ENCODE measurements around the gene MAPK1.
"Not testable (repeated sequence)": the region's sequence is repeated elsewhere in the genome, so short reads cannot be mapped to it uniquely, and the experiment has no call there.

MAPK1 gene

DNA sequence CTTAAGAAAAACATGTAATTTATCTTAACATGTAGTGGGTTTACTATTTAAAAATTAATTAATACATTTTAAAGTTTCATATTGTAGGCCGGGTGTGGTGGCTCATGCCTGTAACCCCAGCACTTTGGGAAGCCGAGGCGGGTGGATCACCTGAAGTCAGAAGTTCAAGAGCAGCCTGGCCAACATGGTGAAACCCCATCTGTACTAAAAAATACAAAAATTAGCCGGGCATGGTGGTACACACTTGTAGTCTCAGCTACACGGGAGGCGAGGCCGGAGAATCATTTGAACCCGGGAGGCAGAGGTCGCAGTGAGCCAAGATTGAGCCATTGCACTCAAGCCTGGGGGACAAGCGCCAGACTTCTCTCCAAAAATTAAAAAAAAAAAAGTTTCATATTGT, 73.7 kb downstream of the MAPK1 start:
- not testable (repeated sequence) for H3K9me3 ChIP-seq (ENCODE audit: insufficient read depth, low read depth, low read length); H3K4me3 ChIP-seq (ENCODE audit: low read length); H3K27ac ChIP-seq (ENCODE audit: low read length); H3K9ac ChIP-seq (ENCODE audit: low read depth, low read length); H3K4me1 ChIP-seq (ENCODE audit: insufficient read depth, low read length); H3K27me3 ChIP-seq (ENCODE audit: insufficient read depth, low read length)
- H3K36me3 ChIP-seq (ENCODE audit: insufficient read depth, low read depth, low read length) = peaks cover 56% of the 10 kb centered on the region

DNA sequence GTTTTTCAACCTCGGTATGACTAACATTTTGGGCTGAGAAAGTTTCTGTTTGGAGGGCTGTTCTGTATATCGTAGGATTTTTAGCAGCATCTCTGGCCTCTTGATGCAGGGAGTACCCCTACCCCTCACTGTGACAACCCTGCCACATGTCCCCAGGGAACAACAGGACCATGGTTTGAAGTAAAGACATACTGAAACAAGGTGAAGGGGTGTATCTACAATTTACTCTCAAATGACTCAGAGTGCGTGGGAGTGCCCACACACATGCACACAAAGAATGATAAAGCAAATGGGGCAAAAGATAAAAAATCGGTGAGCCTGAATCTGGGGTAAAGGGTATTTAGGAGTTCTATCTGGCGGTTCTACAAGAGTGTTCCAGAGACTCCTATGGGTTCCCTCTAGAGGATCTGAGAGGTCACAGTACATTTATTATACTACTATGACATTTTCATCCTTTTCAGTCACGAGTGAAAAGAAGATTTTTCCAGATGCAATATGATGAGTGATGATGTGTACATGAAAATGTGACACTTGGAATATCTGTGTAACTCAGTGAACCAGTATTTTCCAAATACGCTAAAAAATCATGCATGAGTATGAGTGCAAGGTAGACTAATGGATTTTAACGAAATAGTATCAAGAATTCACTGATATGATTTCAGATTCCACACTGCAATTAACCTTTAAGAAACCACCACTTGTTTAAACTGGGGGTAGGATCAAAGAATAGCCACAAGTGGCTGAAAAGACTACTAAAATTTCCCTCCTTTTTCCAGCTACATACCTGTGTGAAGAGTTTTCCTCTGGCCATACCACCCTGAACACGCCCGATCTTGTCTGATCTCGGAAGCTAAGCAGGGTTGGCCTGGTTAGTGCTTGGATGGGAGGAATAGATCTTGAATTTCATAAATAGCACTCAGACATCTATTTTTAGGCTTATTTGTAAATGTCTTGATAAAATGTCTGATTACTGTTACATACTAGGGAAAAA, 75.5 kb downstream of the MAPK1 start:
- peaks cover 56% of the 10 kb centered on the region for H3K36me3 ChIP-seq (ENCODE audit: insufficient read depth, low read depth, low read length)

DNA sequence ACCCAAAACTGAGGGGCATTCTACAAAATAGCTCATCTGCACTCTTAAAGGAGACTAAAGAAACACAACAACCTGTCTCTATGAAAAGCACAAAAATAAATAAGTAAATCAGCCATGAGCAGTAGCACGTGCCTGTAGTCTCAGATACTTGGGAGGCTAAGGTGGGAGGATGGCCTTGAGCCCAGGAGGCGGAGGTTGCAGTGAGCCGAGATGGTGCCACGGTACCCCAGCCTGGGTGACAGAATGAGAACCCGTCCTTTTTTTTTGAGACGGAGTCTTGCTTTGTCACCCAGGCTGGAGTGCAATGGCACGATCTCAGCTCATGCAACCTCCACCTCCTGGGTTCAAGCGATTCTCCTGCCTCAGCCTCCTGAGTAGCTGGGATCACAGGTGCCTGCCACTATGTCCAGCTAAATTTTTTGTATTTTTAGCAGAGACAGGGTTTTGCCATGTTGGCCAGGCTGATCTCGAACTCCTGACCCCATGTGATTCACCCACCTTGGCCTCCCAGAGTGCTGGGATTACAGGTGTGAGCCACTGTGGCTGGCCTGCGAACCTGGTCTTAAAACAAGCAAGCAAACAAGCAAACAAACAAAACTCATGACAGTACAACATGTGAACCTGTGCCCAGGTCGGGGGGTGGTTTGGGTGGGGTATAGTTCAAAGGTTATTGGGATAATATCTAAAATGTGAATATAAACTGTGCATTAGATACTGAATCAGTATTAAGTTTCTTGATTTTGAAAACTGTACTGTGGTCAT, 76.4 kb downstream of the MAPK1 start:
- not testable (repeated sequence) for H3K27ac ChIP-seq (ENCODE audit: low read length); H3K9me3 ChIP-seq (ENCODE audit: insufficient read depth, low read depth, low read length); H3K9ac ChIP-seq (ENCODE audit: low read depth, low read length); H3K4me3 ChIP-seq (ENCODE audit: low read length); H3K27me3 ChIP-seq (ENCODE audit: insufficient read depth, low read length); H3K4me1 ChIP-seq (ENCODE audit: insufficient read depth, low read length)
- H3K36me3 ChIP-seq (ENCODE audit: insufficient read depth, low read depth, low read length) = peaks cover 55% of the 10 kb centered on the region

More for the DNA sequence above, 75.5 kb downstream of the MAPK1 start:
- no peak overlapping the region for H3K9ac ChIP-seq (ENCODE audit: low read depth, low read length)
- no peak overlapping the region for H3K4me3 ChIP-seq (ENCODE audit: low read length)
- H3K9me3 ChIP-seq (ENCODE audit: insufficient read depth, low read depth, low read length) = no peaks in the 10 kb centered on the region
- H3K27ac ChIP-seq (ENCODE audit: low read length) = no peak overlapping the region
- H3K27me3 ChIP-seq (ENCODE audit: insufficient read depth, low read length) = no peaks in the 10 kb centered on the region
- no peaks in the 10 kb centered on the region for H3K4me1 ChIP-seq (ENCODE audit: insufficient read depth, low read length)

- no peaks in the 10 kb centered on the region for H3K9me3 ChIP-seq (ENCODE audit: insufficient read depth, low read depth, low read length)
- H3K4me1 ChIP-seq (ENCODE audit: insufficient read depth, low read length) = no peaks in the 10 kb centered on the region
- H3K27ac ChIP-seq (ENCODE audit: low read length) = no peak overlapping the region
- H3K4me3 ChIP-seq (ENCODE audit: low read length) = no peak overlapping the region
- peaks cover 55% of the 10 kb centered on the region for H3K36me3 ChIP-seq (ENCODE audit: insufficient read depth, low read depth, low read length)
- no peaks in the 10 kb centered on the region for H3K27me3 ChIP-seq (ENCODE audit: insufficient read depth, low read length)
- H3K9ac ChIP-seq (ENCODE audit: low read depth, low read length) = no peak overlapping the region
Measured at GRCh38 chr22:21790359-21790758, 77.1 kb downstream of the MAPK1 start.

- H3K4me1 ChIP-seq (ENCODE audit: insufficient read depth, low read length); H3K27me3 ChIP-seq (ENCODE audit: insufficient read depth, low read length); H3K4me3 ChIP-seq (ENCODE audit: low read length); H3K27ac ChIP-seq (ENCODE audit: low read length); H3K9ac ChIP-seq (ENCODE audit: low read depth, low read length); H3K9me3 ChIP-seq (ENCODE audit: insufficient read depth, low read depth, low read length): not testable (repeated sequence)
- peaks cover 58% of the 10 kb centered on the region for H3K36me3 ChIP-seq (ENCODE audit: insufficient read depth, low read depth, low read length)
Measured at GRCh38 chr22:21787565-21787964, 79.9 kb downstream of the MAPK1 start.

DNA sequence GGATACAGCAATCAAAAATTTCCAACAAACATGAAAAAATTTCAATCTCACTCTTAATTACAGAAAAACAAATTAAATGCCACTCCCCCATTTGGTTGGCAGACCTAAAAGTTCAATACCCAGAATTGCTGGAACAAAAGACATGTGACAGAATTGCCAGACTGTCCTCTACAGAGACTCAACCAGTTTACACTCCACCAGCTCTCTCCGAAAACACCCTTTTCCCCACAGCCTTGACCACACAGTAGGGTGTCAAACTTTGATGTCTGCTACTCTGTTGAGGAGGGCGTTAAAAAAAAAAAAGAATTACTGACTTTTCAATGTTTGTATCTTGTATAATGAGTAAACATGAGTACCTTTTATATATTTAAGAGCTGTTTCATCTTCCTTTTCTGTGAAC, 87.2 kb downstream of the MAPK1 start:
- Histone ChIP-seq H3K9ac (ENCODE audit: low read depth, low read length) (no peak overlapping the region), H3K36me3 (ENCODE audit: insufficient read depth, low read depth, low read length) (peaks cover 45% of the 10 kb centered on the region), H3K4me1 (ENCODE audit: insufficient read depth, low read length) (no peaks in the 10 kb centered on the region), H3K27me3 (ENCODE audit: insufficient read depth, low read length) (no peaks in the 10 kb centered on the region), H3K27ac (ENCODE audit: low read length) (no peak overlapping the region), H3K4me3 (ENCODE audit: low read length) (no peak overlapping the region), H3K9me3 (ENCODE audit: insufficient read depth, low read depth, low read length) (no peaks in the 10 kb centered on the region)

- Histone ChIP-seq H3K36me3 (ENCODE audit: insufficient read depth, low read depth, low read length) (peaks cover 37% of the 10 kb centered on the region), H3K4me1 (ENCODE audit: insufficient read depth, low read length) (no peaks in the 10 kb centered on the region)
Measured at GRCh38 chr22:21779444-21779843, 88.0 kb downstream of the MAPK1 start.

DNA sequence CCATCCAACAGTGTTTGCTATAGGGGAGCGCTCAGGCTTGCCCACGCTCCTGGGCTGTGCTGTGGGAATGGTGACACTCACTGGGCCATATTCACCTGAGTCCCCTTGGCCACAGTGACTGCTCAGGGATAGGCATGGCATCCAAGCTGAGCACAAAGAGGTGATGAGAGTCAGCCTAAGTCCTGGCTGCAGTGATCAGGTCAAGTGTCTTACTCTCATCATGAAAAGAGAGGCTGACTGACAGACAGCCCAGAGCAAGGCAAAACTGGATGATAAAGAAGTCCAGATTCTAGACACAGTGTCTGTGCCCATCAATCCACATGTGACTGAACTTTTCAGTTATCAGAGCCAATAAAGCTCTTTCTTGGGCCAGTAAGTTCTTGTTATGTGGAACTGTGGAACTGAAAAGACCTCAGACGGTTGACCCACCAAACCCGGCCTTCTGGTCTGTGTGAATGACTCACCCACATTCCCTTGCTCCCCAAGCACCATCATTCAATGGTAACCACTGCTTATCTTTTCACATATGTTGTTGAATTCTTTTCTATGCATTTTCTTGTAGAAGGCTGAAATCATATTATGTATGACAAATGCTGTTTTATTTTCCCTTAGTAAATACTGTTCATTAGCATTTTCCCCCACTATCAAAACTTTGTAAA, 88.6 kb downstream of the MAPK1 start:
- H3K27me3 ChIP-seq (ENCODE audit: insufficient read depth, low read length) = no peaks in the 10 kb centered on the region
- no peak overlapping the region for H3K9ac ChIP-seq (ENCODE audit: low read depth, low read length)
- H3K4me1 ChIP-seq (ENCODE audit: insufficient read depth, low read length) = no peaks in the 10 kb centered on the region
- H3K4me3 ChIP-seq (ENCODE audit: low read length) = no peak overlapping the region
- H3K9me3 ChIP-seq (ENCODE audit: insufficient read depth, low read depth, low read length) = no peaks in the 10 kb centered on the region
- H3K27ac ChIP-seq (ENCODE audit: low read length) = no peak overlapping the region
- H3K36me3 ChIP-seq (ENCODE audit: insufficient read depth, low read depth, low read length) = peaks cover 40% of the 10 kb centered on the region

More at GRCh38 chr22:21779444-21779843, 88.0 kb downstream of the MAPK1 start:
- Histone ChIP-seq H3K9ac (ENCODE audit: low read depth, low read length) (no peak overlapping the region), H3K4me3 (ENCODE audit: low read length) (no peak overlapping the region), H3K27me3 (ENCODE audit: insufficient read depth, low read length) (no peaks in the 10 kb centered on the region), H3K27ac (ENCODE audit: low read length) (no peak overlapping the region), H3K9me3 (ENCODE audit: insufficient read depth, low read depth, low read length) (no peaks in the 10 kb centered on the region)

- Histone ChIP-seq H3K27ac (ENCODE audit: low read length) (no peak overlapping the region), H3K27me3 (ENCODE audit: insufficient read depth, low read length) (no peaks in the 10 kb centered on the region), H3K36me3 (ENCODE audit: insufficient read depth, low read depth, low read length) (peaks cover 77% of the 10 kb centered on the region), H3K4me3 (ENCODE audit: low read length) (no peak overlapping the region), H3K9me3 (ENCODE audit: insufficient read depth, low read depth, low read length) (no peaks in the 10 kb centered on the region), H3K4me1 (ENCODE audit: insufficient read depth, low read length) (no peaks in the 10 kb centered on the region), H3K9ac (ENCODE audit: low read depth, low read length) (no peak overlapping the region)
Measured at GRCh38 chr22:21771631-21771976, 95.8 kb downstream of the MAPK1 start.

GRCh38 chr22:21768435-21768834, 99.0 kb downstream of the MAPK1 start:
- no peaks in the 10 kb centered on the region for H3K9me3 ChIP-seq (ENCODE audit: insufficient read depth, low read depth, low read length)
- no peak overlapping the region for H3K4me3 ChIP-seq (ENCODE audit: low read length)
- no peaks in the 10 kb centered on the region for H3K4me1 ChIP-seq (ENCODE audit: insufficient read depth, low read length)
- no peak overlapping the region for H3K9ac ChIP-seq (ENCODE audit: low read depth, low read length)
- H3K27me3 ChIP-seq (ENCODE audit: insufficient read depth, low read length) = no peaks in the 10 kb centered on the region
- peaks cover 94% of the 10 kb centered on the region for H3K36me3 ChIP-seq (ENCODE audit: insufficient read depth, low read depth, low read length)
- no peak overlapping the region for H3K27ac ChIP-seq (ENCODE audit: low read length)

GRCh38 chr22:21766691-21767462, 100.6 kb downstream of the MAPK1 start:
- Histone ChIP-seq H3K36me3 (ENCODE audit: insufficient read depth, low read depth, low read length) (peaks cover 98% of the 10 kb centered on the region), H3K4me1 (ENCODE audit: insufficient read depth, low read length) (no peaks in the 10 kb centered on the region), H3K9me3 (ENCODE audit: insufficient read depth, low read depth, low read length) (no peaks in the 10 kb centered on the region), H3K27me3 (ENCODE audit: insufficient read depth, low read length) (no peaks in the 10 kb centered on the region), H3K4me3 (ENCODE audit: low read length) (no peak overlapping the region), H3K27ac (ENCODE audit: low read length) (no peak overlapping the region), H3K9ac (ENCODE audit: low read depth, low read length) (no peak overlapping the region)
